GM23338 (cell line): ENCODE measurements around the gene ACOT13. TPM values are rescaled to one million over a fixed set of nuclear protein-coding genes. Genes with fewer than 3 reads are reported as not detected.
A peak's percentile ranks its signal among the peaks of the same experiment; 100 is the strongest.
"Not testable (repeated sequence)": the region's sequence is repeated elsewhere in the genome, so short reads cannot be mapped to it uniquely, and the experiment has no call there.

Source experiments
- ATAC-seq: fragments of 200-7000 bp; cut with Tn5 transposase; 3 replicates; pipeline ENCODE4 v1.9.1; 2020
- DNase-seq: peaks from one replicate; pipeline ENCODE4 v3.0.0-alpha.2; 2015; ENCODE audit warnings: low spot score
- H2AFZ ChIP-seq: fragments of 200-600 bp; sonication (generic); 2 replicates; pipeline ENCODE4 v1.8.0; 2016; ENCODE audit warnings: antibody characterized with exemption, mild to moderate bottlenecking, moderate library complexity
- H3F3A ChIP-seq: fragments of 200-600 bp; sonication (generic); replicated peaks from 2 replicates; pipeline ENCODE4 v1.8.0; 2017; ENCODE audit warnings: antibody characterized with exemption, mixed run types, low read depth
- H3K27ac ChIP-seq: fragments of 200-600 bp; sonication (generic); 2 replicates; pipeline ENCODE4 v1.6.1; 2016; ENCODE audit warnings: low read depth
- H3K27me3 ChIP-seq: fragments of 200-600 bp; sonication (generic); 2 replicates; pipeline ENCODE4 v1.8.0; 2016; ENCODE audit warnings: mild to moderate bottlenecking, mixed run types, moderate library complexity; ENCODE audit not compliant: insufficient read depth
- H3K36me3 ChIP-seq: fragments of 200-600 bp; sonication (generic); 2 replicates; pipeline ENCODE4 v1.8.0; 2016; ENCODE audit warnings: mild to moderate bottlenecking; ENCODE audit not compliant: insufficient read depth
- H3K4me1 ChIP-seq: fragments of 200-600 bp; sonication (generic); 2 replicates; pipeline ENCODE4 v1.8.0; 2016; ENCODE audit warnings: mild to moderate bottlenecking, moderate library complexity; ENCODE audit not compliant: insufficient read depth
- H3K4me2 ChIP-seq: fragments of 200-600 bp; sonication (generic); 2 replicates; pipeline ENCODE4 v1.7.1; 2017; ENCODE audit warnings: mixed run types
- H3K4me3 ChIP-seq: fragments of 200-600 bp; sonication (generic); 2 replicates; pipeline ENCODE4 v1.6.1; 2016; ENCODE audit warnings: mixed run types
- H3K79me2 ChIP-seq: fragments of 200-600 bp; sonication (generic); replicated peaks from 2 replicates; pipeline ENCODE4 v1.8.0; 2017; ENCODE audit warnings: mild to moderate bottlenecking; ENCODE audit not compliant: insufficient read depth
- H3K9me2 ChIP-seq: fragments of 200-600 bp; sonication (generic); 2 replicates; pipeline ENCODE4 v1.8.0; 2017; ENCODE audit not compliant: insufficient read depth
- H4K20me1 ChIP-seq: fragments of 200-600 bp; sonication (generic); replicated peaks from 2 replicates; pipeline ENCODE4 v1.8.0; 2017; ENCODE audit warnings: mild to moderate bottlenecking; ENCODE audit not compliant: insufficient read depth
- H3K27ac Mint-ChIP-seq: 2 replicates; pipeline ENCODE4 v1.8.0; 2020; ENCODE audit warnings: inconsistent platforms, mild to moderate bottlenecking, moderate library complexity, mixed read lengths
- H3K27me3 Mint-ChIP-seq: 3 replicates; pipeline ENCODE4 v1.8.0; 2022; ENCODE audit warnings: low read depth, mild to moderate bottlenecking, moderate library complexity, mixed read lengths, inconsistent platforms; ENCODE audit not compliant: insufficient read depth, poor library complexity
- H3K36me3 Mint-ChIP-seq: 3 replicates; pipeline ENCODE4 v1.8.0; 2021; ENCODE audit warnings: low read depth, mild to moderate bottlenecking, inconsistent platforms, moderate library complexity, mixed read lengths
- H3K4me1 Mint-ChIP-seq: 3 replicates; pipeline ENCODE4 v1.8.0; 2020; ENCODE audit warnings: mild to moderate bottlenecking, inconsistent platforms, mixed read lengths
- H3K4me3 Mint-ChIP-seq: 3 replicates; pipeline ENCODE4 v1.8.0; 2021; ENCODE audit warnings: moderate library complexity, mild to moderate bottlenecking, inconsistent platforms, mixed read lengths
- H3K9me3 Mint-ChIP-seq: 3 replicates; pipeline ENCODE4 v1.8.0; 2020; ENCODE audit warnings: moderate library complexity, mild to moderate bottlenecking, inconsistent platforms, mixed read lengths
- CTCF ChIP-seq, 2 experiments: fragments of 200-600 bp in 1 of 2; sonication (generic) in 1 of 2; conservative IDR thresholded peaks; 2 replicates each; pipeline versions ENCODE4 v1.5.1 to v1.6.1; 2016 to 2017; ENCODE audit warnings: antibody characterized with exemption in 2 of 2, low read depth in 2 of 2, mild to moderate bottlenecking in 2 of 2, moderate library complexity in 1 of 2
- EZH2 ChIP-seq: fragments of 200-600 bp; sonication (generic); IDR thresholded peaks from one replicate; pipeline ENCODE4 v1.8.0; 2017; ENCODE audit warnings: antibody characterized with exemption, mild to moderate bottlenecking, low read depth; ENCODE audit not compliant: unreplicated experiment
- NANOG ChIP-seq: IDR thresholded peaks from 2 replicates; pipeline ENCODE4 v1.6.1; 2016; ENCODE audit warnings: antibody characterized with exemption, borderline replicate concordance
- STAT1 ChIP-seq: IDR thresholded peaks from one replicate; pipeline ENCODE4 v1.6.1; 2016; ENCODE audit warnings: antibody characterized with exemption; ENCODE audit not compliant: unreplicated experiment
- ZNF114 ChIP-seq: fragments of 250-450 bp; sonication (Bioruptor Pico); IDR thresholded peaks from 2 replicates; pipeline ENCODE4 v1.5.0; 2020; ENCODE audit warnings: mild to moderate bottlenecking, moderate library complexity
- polyA plus RNA-seq: library from polyadenylated mRNA; unstranded; fragments of >200 nt; fragmentation: Nextera tagmentation; extraction: Ambion mirVana; gene quantifications from 2 replicates; pipeline ENCODE4 v1.2.1, GENCODE V29; 2016
- total RNA-seq: library from RNA; depleted of rRNA; stranded (reverse); fragments of >200 nt; shearing (Covaris generic); gene quantifications from 2 replicates; pipeline ENCODE4 v1.2.3, GENCODE V29; 2014
- TF ChIP-seq, protein P1 (sequence below): fragments of 250-450 bp; sonication (Bioruptor Pico); IDR thresholded peaks from 2 replicates; pipeline ENCODE4 v1.5.0; 2020; ENCODE audit warnings: mild to moderate bottlenecking, moderate library complexity
- TF ChIP-seq, protein P2 (sequence below): IDR thresholded peaks from 2 replicates; pipeline ENCODE4 v1.6.1; 2016; ENCODE audit warnings: antibody characterized with exemption

Gene ACOT13
- total and polyA plus RNA-seq, 2 experiments from 2014 or later = 17.8 to 175 TPM

GRCh38 chr6:24749297-24749696 lies 82.4 kb downstream of the ACOT13 start:
- Histone ChIP-seq H3K27me3 (no peaks in the 10 kb centered on the region), H3K36me3 (no peaks in the 10 kb centered on the region), H3K4me3 (no peak overlapping the region), H2AFZ (peak overlapping the region; percentile 52; the same call in 1 of the 2 replicates), H4K20me1 (no peaks in the 10 kb centered on the region), H3K27ac (no peak overlapping the region), H3K9me2 (no peaks in the 10 kb centered on the region), H3K4me1 (no peaks in the 10 kb centered on the region), H3F3A (0 out of 2 replicates have a peak, but pooled peaks cover 2% of the 10 kb centered on the region), H3K79me2 (no peaks in the 10 kb centered on the region), H3K4me2 (no peak overlapping the region)
- no peaks in the 10 kb centered on the region for H3K4me1 Mint-ChIP-seq
- TF ChIP-seq, protein P1, sequence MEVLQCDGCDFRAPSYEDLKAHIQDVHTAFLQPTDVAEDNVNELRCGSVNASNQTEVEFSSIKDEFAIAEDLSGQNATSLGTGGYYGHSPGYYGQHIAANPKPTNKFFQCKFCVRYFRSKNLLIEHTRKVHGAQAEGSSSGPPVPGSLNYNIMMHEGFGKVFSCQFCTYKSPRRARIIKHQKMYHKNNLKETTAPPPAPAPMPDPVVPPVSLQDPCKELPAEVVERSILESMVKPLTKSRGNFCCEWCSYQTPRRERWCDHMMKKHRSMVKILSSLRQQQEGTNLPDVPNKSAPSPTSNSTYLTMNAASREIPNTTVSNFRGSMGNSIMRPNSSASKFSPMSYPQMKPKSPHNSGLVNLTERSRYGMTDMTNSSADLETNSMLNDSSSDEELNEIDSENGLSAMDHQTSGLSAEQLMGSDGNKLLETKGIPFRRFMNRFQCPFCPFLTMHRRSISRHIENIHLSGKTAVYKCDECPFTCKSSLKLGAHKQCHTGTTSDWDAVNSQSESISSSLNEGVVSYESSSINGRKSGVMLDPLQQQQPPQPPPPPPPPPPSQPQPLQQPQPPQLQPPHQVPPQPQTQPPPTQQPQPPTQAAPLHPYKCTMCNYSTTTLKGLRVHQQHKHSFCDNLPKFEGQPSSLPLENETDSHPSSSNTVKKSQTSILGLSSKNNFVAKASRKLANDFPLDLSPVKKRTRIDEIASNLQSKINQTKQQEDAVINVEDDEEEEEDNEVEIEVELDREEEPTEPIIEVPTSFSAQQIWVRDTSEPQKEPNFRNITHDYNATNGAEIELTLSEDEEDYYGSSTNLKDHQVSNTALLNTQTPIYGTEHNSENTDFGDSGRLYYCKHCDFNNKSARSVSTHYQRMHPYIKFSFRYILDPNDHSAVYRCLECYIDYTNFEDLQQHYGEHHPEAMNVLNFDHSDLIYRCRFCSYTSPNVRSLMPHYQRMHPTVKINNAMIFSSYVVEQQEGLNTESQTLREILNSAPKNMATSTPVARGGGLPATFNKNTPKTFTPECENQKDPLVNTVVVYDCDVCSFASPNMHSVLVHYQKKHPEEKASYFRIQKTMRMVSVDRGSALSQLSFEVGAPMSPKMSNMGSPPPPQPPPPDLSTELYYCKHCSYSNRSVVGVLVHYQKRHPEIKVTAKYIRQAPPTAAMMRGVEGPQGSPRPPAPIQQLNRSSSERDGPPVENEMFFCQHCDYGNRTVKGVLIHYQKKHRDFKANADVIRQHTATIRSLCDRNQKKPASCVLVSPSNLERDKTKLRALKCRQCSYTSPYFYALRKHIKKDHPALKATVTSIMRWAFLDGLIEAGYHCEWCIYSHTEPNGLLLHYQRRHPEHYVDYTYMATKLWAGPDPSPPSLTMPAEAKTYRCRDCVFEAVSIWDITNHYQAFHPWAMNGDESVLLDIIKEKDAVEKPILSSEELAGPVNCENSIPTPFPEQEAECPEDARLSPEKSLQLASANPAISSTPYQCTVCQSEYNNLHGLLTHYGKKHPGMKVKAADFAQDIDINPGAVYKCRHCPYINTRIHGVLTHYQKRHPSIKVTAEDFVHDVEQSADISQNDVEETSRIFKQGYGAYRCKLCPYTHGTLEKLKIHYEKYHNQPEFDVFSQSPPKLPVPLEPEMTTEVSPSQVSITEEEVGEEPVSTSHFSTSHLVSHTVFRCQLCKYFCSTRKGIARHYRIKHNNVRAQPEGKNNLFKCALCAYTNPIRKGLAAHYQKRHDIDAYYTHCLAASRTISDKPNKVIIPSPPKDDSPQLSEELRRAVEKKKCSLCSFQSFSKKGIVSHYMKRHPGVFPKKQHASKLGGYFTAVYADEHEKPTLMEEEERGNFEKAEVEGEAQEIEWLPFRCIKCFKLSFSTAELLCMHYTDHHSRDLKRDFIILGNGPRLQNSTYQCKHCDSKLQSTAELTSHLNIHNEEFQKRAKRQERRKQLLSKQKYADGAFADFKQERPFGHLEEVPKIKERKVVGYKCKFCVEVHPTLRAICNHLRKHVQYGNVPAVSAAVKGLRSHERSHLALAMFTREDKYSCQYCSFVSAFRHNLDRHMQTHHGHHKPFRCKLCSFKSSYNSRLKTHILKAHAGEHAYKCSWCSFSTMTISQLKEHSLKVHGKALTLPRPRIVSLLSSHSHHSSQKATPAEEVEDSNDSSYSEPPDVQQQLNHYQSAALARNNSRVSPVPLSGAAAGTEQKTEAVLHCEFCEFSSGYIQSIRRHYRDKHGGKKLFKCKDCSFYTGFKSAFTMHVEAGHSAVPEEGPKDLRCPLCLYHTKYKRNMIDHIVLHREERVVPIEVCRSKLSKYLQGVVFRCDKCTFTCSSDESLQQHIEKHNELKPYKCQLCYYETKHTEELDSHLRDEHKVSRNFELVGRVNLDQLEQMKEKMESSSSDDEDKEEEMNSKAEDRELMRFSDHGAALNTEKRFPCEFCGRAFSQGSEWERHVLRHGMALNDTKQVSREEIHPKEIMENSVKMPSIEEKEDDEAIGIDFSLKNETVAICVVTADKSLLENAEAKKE (CRISPR knock-in tag) = no peak
- TF ChIP-seq STAT1 (no peak), NANOG (no peak), CTCF (conservative IDR thresholded peaks at IDR 0.05; ENCODE audit: low read depth in 2 of 2) (no peak), ZNF114 (CRISPR knock-in tag) (no peak), EZH2 (no peak)
- TF ChIP-seq, protein P2, sequence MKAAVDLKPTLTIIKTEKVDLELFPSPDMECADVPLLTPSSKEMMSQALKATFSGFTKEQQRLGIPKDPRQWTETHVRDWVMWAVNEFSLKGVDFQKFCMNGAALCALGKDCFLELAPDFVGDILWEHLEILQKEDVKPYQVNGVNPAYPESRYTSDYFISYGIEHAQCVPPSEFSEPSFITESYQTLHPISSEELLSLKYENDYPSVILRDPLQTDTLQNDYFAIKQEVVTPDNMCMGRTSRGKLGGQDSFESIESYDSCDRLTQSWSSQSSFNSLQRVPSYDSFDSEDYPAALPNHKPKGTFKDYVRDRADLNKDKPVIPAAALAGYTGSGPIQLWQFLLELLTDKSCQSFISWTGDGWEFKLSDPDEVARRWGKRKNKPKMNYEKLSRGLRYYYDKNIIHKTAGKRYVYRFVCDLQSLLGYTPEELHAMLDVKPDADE = no peak
- ATAC-seq (no peak), DNase-seq (no peak)
- H3K27me3 Mint-ChIP-seq = peaks cover 1% of the 10 kb centered on the region
- no peaks in the 10 kb centered on the region for H3K36me3 Mint-ChIP-seq
- no peak overlapping the region for H3K27ac Mint-ChIP-seq
- peaks cover 2% of the 10 kb centered on the region; the same call in 1 of the 3 replicates for H3K9me3 Mint-ChIP-seq
- H3K4me3 Mint-ChIP-seq = no peak overlapping the region

DNA sequence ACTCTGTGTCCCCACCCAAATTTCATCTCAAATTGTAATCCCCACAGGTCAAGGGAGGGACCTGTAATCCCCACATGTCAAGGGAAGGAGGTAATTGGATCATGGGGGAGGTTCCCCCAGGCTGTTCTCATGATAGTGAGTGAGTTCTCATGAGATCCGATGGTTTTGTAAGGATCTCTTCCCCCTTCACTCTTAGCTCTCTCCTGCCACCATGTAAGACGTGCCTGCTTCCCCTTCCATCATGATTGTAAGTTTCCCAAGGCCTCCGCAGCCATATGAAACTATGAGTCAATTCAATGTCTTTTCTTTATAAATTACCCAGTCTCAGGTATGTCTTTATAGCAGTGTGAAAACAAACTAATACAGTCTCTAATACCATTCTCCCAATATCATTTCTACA lies 84.0 kb downstream of the ACOT13 start:
- H3K4me2 ChIP-seq, H3K4me3 ChIP-seq, H3K27ac ChIP-seq, H3K4me3 Mint-ChIP-seq, H3K9me2 ChIP-seq, H3K4me1 Mint-ChIP-seq, ATAC-seq, H3K36me3 Mint-ChIP-seq, H3K27me3 ChIP-seq, H3K79me2 ChIP-seq, DNase-seq, H3K27me3 Mint-ChIP-seq, H3K36me3 ChIP-seq, H4K20me1 ChIP-seq, H3K4me1 ChIP-seq, H3F3A ChIP-seq, H3K9me3 Mint-ChIP-seq, H3K27ac Mint-ChIP-seq: not testable (repeated sequence)
- H2AFZ ChIP-seq = 0 out of 2 replicates have a peak overlapping the region, but pooled peaks have one; percentile 28
